Keratinocyte (primary cell): ENCODE measurements around the gene PCDH15. TPM values are rescaled to one million over a fixed set of nuclear protein-coding genes. Genes with fewer than 3 reads are reported as not detected.

ENCODE experiments used
- DNase-seq: peaks from one replicate; pipeline ENCODE4 v3.0.0-alpha.2; 2011; ENCODE audit warnings: low read depth, missing footprints, low spot score
- FAIRE-seq: peaks from 2 replicates; lab custom pipeline; 2011; peaks lifted over from hg19 to GRCh38; lab: Jason Lieb, UNC
- H2AFZ ChIP-seq: 2 replicates; pipeline ENCODE4 v1.6.0; 2012; ENCODE audit warnings: low read length, control low read depth, inconsistent platforms; ENCODE audit not compliant: control insufficient read depth
- H3K27ac ChIP-seq: 2 replicates; pipeline ENCODE4 v1.5.1; 2011; ENCODE audit warnings: low read length; ENCODE audit not compliant: control insufficient read depth, insufficient read depth
- H3K27me3 ChIP-seq: 3 replicates; pipeline ENCODE4 v1.6.0; 2011; ENCODE audit warnings: low read length; ENCODE audit not compliant: control insufficient read depth, insufficient read depth; ENCODE audit errors: extremely low read depth
- H3K36me3 ChIP-seq, 2 experiments: 2 replicates in 1 of 2; 3 replicates in 1 of 2; pipeline ENCODE4 v1.5.1; 2011; ENCODE audit warnings: low read length in 2 of 2, mild to moderate bottlenecking in 1 of 2; ENCODE audit not compliant: control insufficient read depth in 2 of 2, insufficient read depth in 2 of 2; ENCODE audit errors: extremely low read depth in 1 of 2
- H3K4me1 ChIP-seq: 3 replicates; pipeline ENCODE4 v1.5.1; 2011; ENCODE audit warnings: low read length; ENCODE audit not compliant: control insufficient read depth, insufficient read depth; ENCODE audit errors: extremely low read depth
- H3K4me2 ChIP-seq: 3 replicates; pipeline ENCODE4 v1.6.0; 2011; ENCODE audit warnings: low read depth, low read length; ENCODE audit not compliant: control insufficient read depth, insufficient read depth; ENCODE audit errors: extremely low read depth
- H3K4me3 ChIP-seq, 3 experiments: fragments of 200-600 bp in 1 of 3; sonication (generic) in 1 of 3; 2 replicates in 2 of 3; 3 replicates in 1 of 3; pipeline ENCODE4 v1.5.1; 2011 to 2016; ENCODE audit warnings: low read length in 3 of 3, mild to moderate bottlenecking in 3 of 3, control low read depth in 2 of 3, inconsistent platforms in 1 of 3, low read depth in 1 of 3, mixed read lengths in 1 of 3, mixed run types in 1 of 3, moderate library complexity in 1 of 3; ENCODE audit not compliant: control insufficient read depth in 2 of 3, insufficient read depth in 2 of 3; ENCODE audit errors: extremely low read depth in 1 of 3
- H3K79me2 ChIP-seq: 2 replicates; pipeline ENCODE4 v1.6.0; 2012; ENCODE audit warnings: low read length; ENCODE audit not compliant: control insufficient read depth, insufficient read depth
- H3K9ac ChIP-seq: 3 replicates; pipeline ENCODE4 v1.6.0; 2011; ENCODE audit warnings: low read length; ENCODE audit not compliant: control insufficient read depth, insufficient read depth; ENCODE audit errors: extremely low read depth
- H3K9me1 ChIP-seq: 3 replicates; pipeline ENCODE4 v1.6.0; 2011; ENCODE audit warnings: low read length; ENCODE audit not compliant: control insufficient read depth, insufficient read depth; ENCODE audit errors: extremely low read depth
- H3K9me3 ChIP-seq: 2 replicates; pipeline ENCODE4 v1.5.1; 2012; ENCODE audit warnings: low read depth, low read length; ENCODE audit not compliant: control insufficient read depth
- H4K20me1 ChIP-seq: 3 replicates; pipeline ENCODE4 v1.6.0; 2011; ENCODE audit warnings: low read length; ENCODE audit not compliant: control insufficient read depth, insufficient read depth; ENCODE audit errors: extremely low read depth
- CTCF ChIP-seq, 3 experiments: IDR thresholded peaks in 1 of 3; conservative IDR thresholded peaks in 1 of 3; optimal IDR thresholded peaks in 1 of 3; 2 replicates in 2 of 3; 3 replicates in 1 of 3; pipeline versions ENCODE3 to v1.5.1; 2011; ENCODE audit warnings: low read length in 3 of 3, mild to moderate bottlenecking in 3 of 3, moderate library complexity in 2 of 3, control low read depth in 1 of 3, inconsistent platforms in 1 of 3; ENCODE audit not compliant: insufficient read depth in 2 of 3; ENCODE audit errors: extremely low read depth in 1 of 3
- EZH2 ChIP-seq: IDR thresholded peaks from one replicate; pipeline ENCODE4 v1.6.1; 2012; ENCODE audit warnings: inconsistent platforms, mild to moderate bottlenecking, low read length, moderate library complexity
- dilution Hi-C: fragments of 300-500 bp; cut with MboI; formaldehyde crosslinking; loops from one replicate; pipeline ENCODE4 v1.7.0; 2020; ENCODE audit warnings: low sequenced_read_pairs; ENCODE audit not compliant: extremely low pct_ligation_motif_present
- polyA plus RNA-seq, 5 experiments: library from polyadenylated mRNA; depleted of rRNA in 3 of 5; stranded (reverse) in 3 of 5; stranded (forward) in 1 of 5; unstranded in 1 of 5; fragments of >200 nt; gene quantifications; 1 replicate in 1 of 5; 2 replicates in 3 of 5; 3 replicates in 1 of 5; pipeline versions ENCODE4 v1.2.1 to v1.2.3, GENCODE V29; 2011 to 2012; ENCODE audit warnings: missing spikeins in 2 of 5, low read depth in 1 of 5, low replicate concordance in 1 of 5

The PCDH15 gene
- polyA plus RNA-seq, 1 donor (not counting 4 experiments of a cell fraction or from before 2014, with no cell fraction given), result not detected

- no peaks in the 10 kb centered on the region for H3K27me3 ChIP-seq
- H3K36me3 ChIP-seq, result no peaks in the 10 kb centered on the region
- no peak for DNase-seq
- FAIRE-seq, result no peak
- H3K4me1 ChIP-seq, result no peaks in the 10 kb centered on the region
- H3K9me3 ChIP-seq, result no peaks in the 10 kb centered on the region
- no peaks in the 10 kb centered on the region for H4K20me1 ChIP-seq
- no peak overlapping the region for H3K9ac ChIP-seq
- no peak for TF ChIP-seq EZH2
- TF ChIP-seq CTCF (optimal IDR thresholded peaks at IDR 0.05 in 1 of 3, IDR thresholded peaks at IDR 0.05 in 1 of 3, conservative IDR thresholded peaks at IDR 0.05 in 1 of 3; ENCODE audit: extremely low read depth in 1 of 3, insufficient read depth in 2 of 3, low read length in 3 of 3), result no peak
- H3K27ac ChIP-seq, result no peak overlapping the region
- no peaks in the 10 kb centered on the region for H3K79me2 ChIP-seq
- dilution Hi-C loops, result no loop called here
- H3K9me1 ChIP-seq, result no peaks in the 10 kb centered on the region
- no peak overlapping the region for H2AFZ ChIP-seq
- H3K4me2 ChIP-seq, result no peak overlapping the region
- H3K4me3 ChIP-seq, result no peak overlapping the region
Measured at GRCh38 chr10:54501929-54502328, 299.1 kb downstream of the PCDH15 start.

GRCh38 chr10:54496852-54497251 lies 304.2 kb downstream of the PCDH15 start:
- Histone ChIP-seq H3K4me3 (no peak overlapping the region), H3K79me2 (no peaks in the 10 kb centered on the region), H3K27me3 (no peaks in the 10 kb centered on the region), H3K9ac (no peak overlapping the region), H3K36me3 (no peaks in the 10 kb centered on the region), H3K4me1 (no peaks in the 10 kb centered on the region), H3K9me3 (no peaks in the 10 kb centered on the region), H3K9me1 (no peaks in the 10 kb centered on the region), H2AFZ (no peak overlapping the region), H4K20me1 (no peaks in the 10 kb centered on the region), H3K27ac (no peak overlapping the region), H3K4me2 (no peak overlapping the region)
- no peak for DNase-seq
- TF ChIP-seq CTCF (optimal IDR thresholded peaks at IDR 0.05 in 1 of 3, IDR thresholded peaks at IDR 0.05 in 1 of 3, conservative IDR thresholded peaks at IDR 0.05 in 1 of 3; ENCODE audit: extremely low read depth in 1 of 3, insufficient read depth in 2 of 3, low read length in 3 of 3) (no peak), EZH2 (no peak)
- dilution Hi-C loops, result no loop called here
- no peak for FAIRE-seq
